NCI-H526 (cell line): Measurements from ENCODE around the gene NTPCR.
"Not testable (repeated sequence)": the region's sequence is repeated elsewhere in the genome, so short reads cannot be mapped to it uniquely, and the experiment has no call there.

ENCODE experiments used
- DNase-seq, 2 experiments: peaks; one replicate each; lab custom pipeline; 2025; lab: John Stamatoyannopoulos, UW

The NTPCR gene

GRCh38 chr1:232927166-232927565, 23.2 kb upstream of the NTPCR start:
- DNase-seq: not testable (repeated sequence)

GRCh38 chr1:232927830-232928505, 22.4 kb upstream of the NTPCR start:
- DNase-seq: no peak

GRCh38 chr1:232932486-232933425, 17.7 kb upstream of the NTPCR start:
- no peak for DNase-seq

- no peak for DNase-seq
These were observed 13.5 kb upstream of the NTPCR start for GRCh38 chr1:232936941-232937340.

GRCh38 chr1:232937741-232938375, 12.6 kb upstream of the NTPCR start:
- no peak for DNase-seq

GRCh38 chr1:232938926-232939325, 11.5 kb upstream of the NTPCR start:
- DNase-seq: no peak

- no peak for DNase-seq
These were observed 10.7 kb upstream of the NTPCR start for GRCh38 chr1:232939748-232940147.

- DNase-seq: no peak
These were observed 10.1 kb upstream of the NTPCR start for GRCh38 chr1:232940262-232940661.

GRCh38 chr1:232942413-232943294, 7.8 kb upstream of the NTPCR start:
- no peak for DNase-seq

GRCh38 chr1:232943679-232944252, 6.6 kb upstream of the NTPCR start:
- no peak for DNase-seq

GRCh38 chr1:232944347-232944746, 6.1 kb upstream of the NTPCR start:
- no peak for DNase-seq

- no peak for DNase-seq
These were observed 695 bp upstream of the NTPCR start for GRCh38 chr1:232949636-232950196.

- DNase-seq: peak in 1 of 2 experiments; percentile 32
These were observed 769 bp downstream of the NTPCR start for GRCh38 chr1:232951180-232951579.

- no peak for DNase-seq
These were observed 1.2 kb downstream of the NTPCR start for GRCh38 chr1:232951605-232952004.

- DNase-seq: peak; percentile 40 to 81
These were observed 2.4 kb downstream of the NTPCR start for GRCh38 chr1:232952514-232953499.

- no peak for DNase-seq
These were observed 4.4 kb downstream of the NTPCR start for GRCh38 chr1:232954594-232955365.

- DNase-seq: no peak
These were observed 5.7 kb downstream of the NTPCR start for GRCh38 chr1:232956081-232956480.

GRCh38 chr1:232958067-232958466, 7.7 kb downstream of the NTPCR start:
- DNase-seq: no peak
